SIG-M5 (cell line): ENCODE measurements around the gene OGDHL.
"Not testable (repeated sequence)": the region's sequence is repeated elsewhere in the genome, so short reads cannot be mapped to it uniquely, and the experiment has no call there.

Experiments
- DNase-seq: peaks from one replicate; lab custom pipeline; 2025; lab: John Stamatoyannopoulos, UW

The OGDHL gene

GRCh38 chr10:49761789-49762565, at the start of gene OGDHL:
Gene OGDHL (minus strand): TSS chr10:49762323. CDS start chr10:49758592, 3,731 bp downstream.
- no peak for DNase-seq

- DNase-seq, result no peak
Observed at GRCh38 chr10:49803988-49804387, 41.9 kb upstream of the OGDHL start.

- DNase-seq, result no peak
Observed at GRCh38 chr10:49798275-49798674, 36.2 kb upstream of the OGDHL start.

- no peak for DNase-seq
Observed at GRCh38 chr10:49791100-49791499, 29.0 kb upstream of the OGDHL start.

GRCh38 chr10:49784681-49785080, 22.6 kb upstream of the OGDHL start:
- DNase-seq, result no peak

GRCh38 chr10:49783645-49784044, 21.5 kb upstream of the OGDHL start:
- no peak for DNase-seq

GRCh38 chr10:49781247-49781646, 19.1 kb upstream of the OGDHL start:
- no peak for DNase-seq

GRCh38 chr10:49778197-49778596, 16.1 kb upstream of the OGDHL start:
- no peak for DNase-seq

- DNase-seq, result no peak
Observed at GRCh38 chr10:49776851-49777250, 14.7 kb upstream of the OGDHL start.

- no peak for DNase-seq
Observed at GRCh38 chr10:49775014-49775413, 12.9 kb upstream of the OGDHL start.

GRCh38 chr10:49772944-49773343, 10.8 kb upstream of the OGDHL start:
- DNase-seq, result not testable (repeated sequence)

GRCh38 chr10:49771046-49771445, 8.9 kb upstream of the OGDHL start:
- DNase-seq, result not testable (repeated sequence)

- DNase-seq, result no peak
Observed at GRCh38 chr10:49769692-49770091, 7.6 kb upstream of the OGDHL start.

GRCh38 chr10:49768731-49769130, 6.6 kb upstream of the OGDHL start:
- DNase-seq, result no peak

GRCh38 chr10:49768329-49768728, 6.2 kb upstream of the OGDHL start:
- no peak for DNase-seq

- DNase-seq, result no peak
Observed at GRCh38 chr10:49767752-49768151, 5.6 kb upstream of the OGDHL start.

GRCh38 chr10:49766484-49766883, 4.4 kb upstream of the OGDHL start:
- no peak for DNase-seq

GRCh38 chr10:49762566-49762877, 399 bp upstream of the OGDHL start:
- no peak for DNase-seq

- DNase-seq, result no peak
Observed at GRCh38 chr10:49761201-49761788, 828 bp downstream of the OGDHL start.

- no peak for DNase-seq
Observed at GRCh38 chr10:49760789-49761188, 1.3 kb downstream of the OGDHL start.

GRCh38 chr10:49759787-49760551, 2.2 kb downstream of the OGDHL start:
- DNase-seq, result no peak

- no peak for DNase-seq
Observed at GRCh38 chr10:49758249-49758930, 3.7 kb downstream of the OGDHL start.

GRCh38 chr10:49756641-49757040, 5.5 kb downstream of the OGDHL start:
- no peak for DNase-seq
